ENCODE measurements around the gene ITGA1.

- TF ChIP-seq CTCF (IDR thresholded peaks at IDR 0.05) (no peak), EP300 (IDR thresholded peaks at IDR 0.05) (no peak)
Measured at GRCh38 chr5:52947208-52947607, 159.5 kb downstream of the ITGA1 start.
